Right cardiac atrium (tissue), 5 donors: ENCODE data around the gene TRAPPC11. TPM values are rescaled to one million over a fixed set of nuclear protein-coding genes. Genes with fewer than 3 reads are reported as not detected.
A peak's percentile ranks its signal among the peaks of the same experiment; 100 is the strongest.

Experiments
- ATAC-seq, 2 donors: fragments of 200-7000 bp; cut with Tn5 transposase; one replicate each; pipeline versions ENCODE4 v1.8.0 to v1.9.1; 2020; ENCODE audit warnings: moderate library complexity in 2 of 2, mild to moderate bottlenecking in 1 of 2
- DNase-seq, 3 donors: peaks; one replicate each; pipeline ENCODE4 v3.0.0-alpha.2; 2020
- H3K27ac ChIP-seq: one replicate; pipeline ENCODE4 v1.5.1; 2013; ENCODE audit warnings: mild to moderate bottlenecking, low read length, control low read depth, moderate library complexity
- H3K27me3 ChIP-seq: one replicate; pipeline ENCODE4 v1.6.1; 2013; ENCODE audit not compliant: control insufficient read depth, insufficient read depth
- H3K4me1 ChIP-seq: one replicate; pipeline ENCODE4 v1.6.1; 2013; ENCODE audit warnings: low read length; ENCODE audit not compliant: control insufficient read depth, insufficient read depth
- H3K4me3 ChIP-seq: one replicate; pipeline ENCODE4 v1.5.1; 2013; ENCODE audit warnings: low read length, control low read depth
- H3K9me3 ChIP-seq: one replicate; pipeline ENCODE4 v1.6.1; 2013; ENCODE audit warnings: low read length; ENCODE audit not compliant: control insufficient read depth
- WGBS: extraction: QIAGEN DNeasy Blood & Tissue Kit; methylation state at CpG from one replicate; pipeline ENCODE4 v1.1.7; 2013; 5-methylcytosine and 5-hydroxymethylcytosine counted together
- intact Hi-C, 4 donors: fragments of 100-400 bp; cut with DNase I; formaldehyde crosslinking; loops; one replicate each; pipeline versions ENCODE4 v1.11.0 to v1.14.0; 2022 to 2023
- long read RNA-seq, 4 donors: library from polyadenylated mRNA; unstranded; transcript quantifications; one replicate each; pipeline ENCODE4 v2.0.0, GENCODE V29; 2020 to 2021
- polyA plus RNA-seq: library from polyadenylated mRNA; stranded (reverse); fragments of 200-250 nt; gene quantifications from one replicate; pipeline ENCODE4 v1.2.3, GENCODE V29; 2013
- total RNA-seq, 4 donors: library from RNA; stranded (reverse); fragmentation: NEBNext Ultra II Directional; extraction: Animal tissue kit (Norgen Biotek cat#: 25700); gene quantifications; one replicate each; pipeline ENCODE4 v1.2.1, GENCODE V29; 2021
- donor health status: healthy with polysubstance abuse.
- donor health status: DM: no; HTN: yes; CAD: no.
- donor health status: DM: no; HTN: no; CAD: no.
- donor health status: DM: no; HTN: yes; CAD: no; lungs with severe emphysema.
- donor health status: DM: yes; HTN: yes; CAD: no.

Gene TRAPPC11
- total RNA-seq (10 to 100 TPM; 18.6 to 21.4 (median 20.5) TPM), polyA plus RNA-seq (12.6 TPM)
- long read RNA-seq, donor 1, full-length matches to known transcripts = 17 of 22 reads
- long read RNA-seq, donor 1, partial matches to known transcripts = 5 of 22 reads
- long read RNA-seq, donor 1, other reads (novel, unspliced or antisense) = 0 of 22 reads
- long read RNA-seq, donor 2, full-length matches to known transcripts = 13 of 17 reads
- long read RNA-seq, donor 2, partial matches to known transcripts = 4 of 17 reads
- long read RNA-seq, donor 2, other reads (novel, unspliced or antisense) = 0 of 17 reads
- long read RNA-seq, donor 3, full-length matches to known transcripts = 31 of 66 reads
- long read RNA-seq, donor 3, partial matches to known transcripts = 22 of 66 reads
- long read RNA-seq, donor 3, other reads (novel, unspliced or antisense) = 13 of 66 reads
- long read RNA-seq, donor 4, full-length matches to known transcripts = 13 of 20 reads
- long read RNA-seq, donor 4, partial matches to known transcripts = 4 of 20 reads
- long read RNA-seq, donor 4, other reads (novel, unspliced or antisense) = 3 of 20 reads

DNA sequence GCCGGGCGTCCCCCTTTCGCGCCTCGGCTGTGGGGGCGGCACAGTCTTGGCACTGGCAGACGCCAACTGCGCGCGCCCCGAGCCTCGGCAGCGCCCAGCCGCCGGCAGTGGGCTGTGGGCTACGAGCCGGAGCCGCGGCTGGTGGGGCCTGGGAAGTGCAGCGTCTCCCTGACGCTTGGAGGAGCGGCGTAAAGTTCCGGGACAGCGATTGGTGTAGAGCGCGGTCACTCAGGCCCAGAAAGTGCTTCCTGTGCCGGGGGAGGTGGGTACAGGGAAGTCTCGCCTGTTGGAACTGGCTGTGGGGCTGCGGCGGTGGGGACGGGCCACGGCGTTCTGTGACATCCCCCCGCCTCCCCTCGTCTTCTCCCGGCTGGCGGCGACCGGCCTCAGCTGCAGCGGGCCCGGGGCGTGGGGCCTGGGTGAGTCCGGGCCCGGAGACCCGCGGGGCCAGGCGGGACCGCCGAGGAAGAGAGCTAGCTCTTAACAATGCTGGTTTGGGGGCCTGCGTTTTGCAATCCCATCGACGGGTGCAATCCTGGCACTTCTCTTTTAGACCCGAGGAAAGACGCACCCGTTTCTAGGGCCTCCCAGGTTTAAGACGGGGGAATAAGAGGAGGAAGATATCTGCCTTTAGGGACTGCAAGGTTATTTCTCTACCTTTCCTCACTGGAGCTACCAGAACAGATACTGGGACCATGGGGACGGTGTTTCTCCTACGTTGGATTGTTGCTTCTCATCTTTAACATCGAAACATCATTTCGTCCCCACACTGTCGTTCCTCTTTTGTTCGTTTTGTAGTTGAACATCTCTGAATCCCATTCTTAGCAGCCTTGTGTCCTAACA, at the start of gene TRAPPC11, which contains the start of gene RWDD4:
TRAPPC11 (plus strand) TSS at position 265 of the 843 bp plus-strand sequence. CDS start 4,575 bp downstream, outside the sequence.
RWDD4 (minus strand) TSS at position 157 of the 843 bp plus-strand sequence. CDS start 233 bp downstream, outside the sequence.
- DNase-seq = peak; percentile 99
- under 1% methylated on average over 57 of the region's 63 CpGs for WGBS
- Histone ChIP-seq H3K4me3 (peak within 1 kb of the TSS; percentile 94), H3K27me3 (no peaks in the 10 kb centered on the region), H3K9me3 (no peaks in the 10 kb centered on the region), H3K27ac (peak within 1 kb of the TSS; percentile 94), H3K4me1 (peaks cover 1% of the 10 kb centered on the region)
- peak; percentile 100 for ATAC-seq
- intact Hi-C loops = no loop called here

DNA sequence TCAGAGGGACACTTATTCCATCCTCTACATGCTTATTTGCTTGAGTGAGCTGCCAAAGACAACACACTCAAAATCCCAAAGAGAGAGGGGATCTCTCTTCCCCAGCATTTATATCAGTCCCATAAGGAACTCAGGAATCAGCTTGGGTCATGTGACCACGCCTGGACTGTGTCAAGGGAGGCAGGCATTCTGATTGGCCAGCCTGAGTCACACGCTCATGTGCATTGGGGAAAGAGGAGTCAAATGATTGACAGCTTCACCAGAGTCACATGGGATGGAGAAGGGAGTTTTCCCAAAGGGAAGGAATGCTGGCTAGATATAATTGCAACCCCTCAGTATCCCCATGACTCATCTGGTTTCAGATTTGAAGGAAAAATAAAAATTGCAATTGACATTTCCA, 49.1 kb upstream of the TRAPPC11 start:
- WGBS = 84% methylated on average over 2 of the region's 2 CpGs
- peak in 1 of 2 donors; percentile 64 for ATAC-seq
- H3K27me3 ChIP-seq = no peaks in the 10 kb centered on the region
- DNase-seq = no peak
- no peak overlapping the region for H3K4me3 ChIP-seq
- no peaks in the 10 kb centered on the region for H3K4me1 ChIP-seq
- H3K9me3 ChIP-seq = no peaks in the 10 kb centered on the region
- intact Hi-C loops = no loop called here
- no peak overlapping the region for H3K27ac ChIP-seq

DNA sequence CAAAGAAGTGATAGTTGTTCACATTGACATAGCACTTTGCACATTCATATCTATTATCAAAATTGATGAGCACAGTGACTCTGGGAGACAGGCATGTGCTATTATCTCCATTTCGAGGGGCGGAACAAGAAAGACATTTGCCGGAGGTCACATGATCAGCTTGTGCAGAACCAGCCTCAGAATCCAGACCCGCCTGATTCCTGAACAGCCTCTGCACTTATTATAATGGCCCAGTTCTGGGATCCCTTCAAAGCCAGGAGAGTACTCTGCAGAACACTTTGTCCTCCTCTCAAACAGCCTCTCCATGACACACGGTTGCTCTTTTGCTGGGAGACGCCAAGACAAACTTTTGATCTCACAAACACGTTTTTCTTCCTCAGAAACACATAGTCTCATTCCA, 48.5 kb upstream of the TRAPPC11 start:
- H3K27me3 ChIP-seq = no peaks in the 10 kb centered on the region
- no peak overlapping the region for H3K4me3 ChIP-seq
- no peak for DNase-seq
- 46% methylated on average over 7 of the region's 7 CpGs for WGBS
- ATAC-seq = peak; percentile 26 to 41
- H3K9me3 ChIP-seq = no peaks in the 10 kb centered on the region
- no peak overlapping the region for H3K27ac ChIP-seq
- no peaks in the 10 kb centered on the region for H3K4me1 ChIP-seq
- intact Hi-C loops = no loop called here

DNA sequence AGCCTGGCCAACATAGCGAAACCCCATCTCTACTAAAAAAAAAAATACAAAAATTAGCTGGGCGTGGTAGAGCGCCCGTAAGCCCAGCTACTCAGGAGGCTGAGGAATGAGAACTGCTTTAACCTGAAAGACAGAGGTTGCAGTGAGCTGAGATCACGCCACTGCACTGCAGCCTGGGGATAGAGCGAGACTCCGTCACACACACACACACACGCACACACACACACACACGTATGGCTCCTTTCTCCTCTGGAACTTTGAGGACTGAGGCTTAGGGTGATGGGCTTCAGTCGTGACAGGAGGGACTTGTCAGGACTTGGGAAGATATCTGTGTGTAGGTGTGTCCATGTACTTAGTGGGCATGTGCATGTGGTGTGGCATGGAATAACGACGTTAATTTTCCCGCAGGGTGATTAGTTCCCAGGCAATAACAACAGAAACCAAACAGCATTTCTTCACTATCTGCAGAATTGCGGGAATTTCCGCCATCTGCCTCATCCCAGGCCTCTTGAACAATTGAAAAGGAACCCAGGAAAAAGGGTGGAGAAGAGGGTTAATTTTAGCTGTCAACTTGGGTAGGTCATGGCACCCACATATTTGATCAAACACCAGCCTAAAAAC, 47.8 kb upstream of the TRAPPC11 start:
- intact Hi-C loops = no loop called here
- 88% methylated on average over 15 of the region's 15 CpGs for WGBS

GRCh38 chr4:183612329-183613250, 46.5 kb upstream of the TRAPPC11 start:
- no peak overlapping the region for H3K4me3 ChIP-seq
- H3K27ac ChIP-seq = no peak overlapping the region
- H3K27me3 ChIP-seq = no peaks in the 10 kb centered on the region
- no peaks in the 10 kb centered on the region for H3K9me3 ChIP-seq
- DNase-seq (no peak), ATAC-seq (no peak)
- no peaks in the 10 kb centered on the region for H3K4me1 ChIP-seq
- intact Hi-C loops = no loop called here
- WGBS = 78% methylated on average over 20 of the region's 20 CpGs

More for the DNA sequence above, 47.8 kb upstream of the TRAPPC11 start:
- H3K4me1 ChIP-seq = no peaks in the 10 kb centered on the region
- H3K27me3 ChIP-seq = no peaks in the 10 kb centered on the region
- no peak overlapping the region for H3K4me3 ChIP-seq
- no peak overlapping the region for H3K27ac ChIP-seq
- ATAC-seq (no peak), DNase-seq (no peak)
- no peaks in the 10 kb centered on the region for H3K9me3 ChIP-seq

DNA sequence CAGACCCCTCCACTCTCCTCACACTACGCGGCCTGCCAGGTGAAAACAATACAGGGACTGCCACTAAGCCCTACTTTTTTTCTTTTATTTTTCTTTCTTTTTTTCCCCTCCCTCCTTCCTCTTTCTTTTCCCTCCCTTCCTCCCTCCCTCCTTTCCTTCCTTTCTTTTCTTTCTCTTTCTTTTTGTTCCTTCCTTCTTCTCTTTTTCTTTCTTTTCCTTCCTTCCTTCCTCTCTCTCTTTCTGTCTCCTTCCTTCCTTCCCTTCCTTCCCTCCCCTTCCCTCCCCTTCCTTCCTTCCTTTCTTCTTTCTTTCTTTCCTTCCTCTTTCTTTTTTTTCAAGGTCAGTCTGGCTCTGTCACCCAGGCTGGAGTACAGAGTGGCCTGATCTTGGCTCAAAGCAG, 42.0 kb upstream of the TRAPPC11 start:
- intact Hi-C loops = no loop called here

DNA sequence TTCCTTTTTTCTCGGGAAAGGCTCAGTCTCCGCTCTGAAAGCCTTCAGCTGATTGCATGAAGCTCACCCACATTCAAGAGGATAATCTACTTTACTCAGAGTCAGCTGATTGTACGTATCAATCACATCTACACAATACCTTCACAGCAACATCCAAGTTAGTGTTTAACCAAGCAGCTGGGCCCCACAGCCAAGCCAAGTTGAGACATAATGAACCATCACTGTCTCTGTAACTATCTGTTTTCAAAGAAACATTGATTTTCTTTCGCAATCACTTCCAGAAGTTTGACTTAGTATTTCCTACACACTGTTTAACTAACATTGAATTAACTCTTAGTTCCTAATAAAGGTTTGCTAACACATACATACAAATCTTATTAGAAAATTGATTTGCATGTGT, 40.4 kb upstream of the TRAPPC11 start:
- WGBS = 69% methylated on average over 4 of the region's 4 CpGs
- ATAC-seq (no peak), DNase-seq (no peak)
- Histone ChIP-seq H3K4me1 (no peaks in the 10 kb centered on the region), H3K27ac (no peak overlapping the region), H3K9me3 (no peaks in the 10 kb centered on the region), H3K4me3 (no peak overlapping the region), H3K27me3 (no peaks in the 10 kb centered on the region)
- intact Hi-C loops = no loop called here

More for the DNA sequence above, 42.0 kb upstream of the TRAPPC11 start:
- Histone ChIP-seq H3K4me3 (no peak overlapping the region), H3K4me1 (no peaks in the 10 kb centered on the region), H3K27me3 (no peaks in the 10 kb centered on the region), H3K9me3 (no peaks in the 10 kb centered on the region), H3K27ac (no peak overlapping the region)
- DNase-seq (no peak), ATAC-seq (no peak)
- WGBS = 96% methylated on average over 2 of the region's 2 CpGs

- H3K4me3 ChIP-seq = no peak overlapping the region
- intact Hi-C loops = no loop called here
- H3K9me3 ChIP-seq = no peaks in the 10 kb centered on the region
- WGBS = 74% methylated on average over 2 of the region's 2 CpGs
- DNase-seq = no peak
- no peak for ATAC-seq
- H3K4me1 ChIP-seq = no peaks in the 10 kb centered on the region
- no peaks in the 10 kb centered on the region for H3K27me3 ChIP-seq
- H3K27ac ChIP-seq = no peak overlapping the region
These were observed 38.7 kb upstream of the TRAPPC11 start for GRCh38 chr4:183620421-183620820.

DNA sequence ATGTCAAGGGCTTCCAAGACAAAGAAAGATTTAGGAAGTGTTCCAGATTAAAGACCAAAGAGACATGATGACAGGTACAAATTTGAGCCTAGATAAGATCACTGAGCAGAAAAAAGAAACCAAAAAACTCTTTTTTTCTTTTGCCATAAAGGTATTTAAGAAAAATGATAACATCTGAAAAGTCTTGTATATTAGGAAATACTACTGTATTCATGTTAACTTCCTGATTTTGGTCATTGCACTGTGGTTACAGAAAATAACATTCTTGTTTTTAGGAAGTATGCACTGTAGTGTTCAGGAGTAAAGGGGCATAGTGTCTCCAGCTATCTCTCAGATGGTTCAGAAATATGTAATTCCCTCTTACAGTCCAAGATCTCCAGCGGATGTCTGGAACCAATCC, 37.2 kb upstream of the TRAPPC11 start:
- Histone ChIP-seq H3K4me1 (no peaks in the 10 kb centered on the region), H3K27ac (no peak overlapping the region), H3K9me3 (no peaks in the 10 kb centered on the region), H3K27me3 (no peaks in the 10 kb centered on the region), H3K4me3 (no peak overlapping the region)
- intact Hi-C loops = no loop called here
- ATAC-seq = no peak
- 73% methylated on average over 1 of the region's 1 CpG for WGBS
- no peak for DNase-seq

DNA sequence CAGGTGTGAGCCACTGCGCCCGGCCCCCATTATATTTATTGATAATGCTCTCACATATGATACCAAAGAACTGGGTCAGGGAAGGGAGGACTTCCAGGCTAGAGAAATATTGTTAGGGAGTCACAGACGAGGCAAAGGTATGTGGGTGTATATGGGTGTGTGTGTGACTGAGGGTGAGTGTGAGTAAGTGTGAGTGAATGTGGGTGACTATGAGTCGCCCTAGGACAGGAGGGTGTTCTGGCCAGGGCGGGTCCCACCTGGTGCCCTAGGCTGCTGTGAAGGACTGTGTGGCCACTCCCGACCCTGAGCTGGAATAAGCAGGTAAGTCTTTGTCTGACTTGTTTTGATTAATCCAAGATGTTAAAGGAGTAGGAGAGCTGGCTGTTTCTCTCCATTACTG, 34.5 kb upstream of the TRAPPC11 start:
- 93% methylated on average over 6 of the region's 6 CpGs for WGBS
- Histone ChIP-seq H3K27me3 (no peaks in the 10 kb centered on the region), H3K4me3 (no peak overlapping the region), H3K27ac (no peak overlapping the region), H3K4me1 (no peaks in the 10 kb centered on the region), H3K9me3 (no peaks in the 10 kb centered on the region)
- intact Hi-C loops = no loop called here
- DNase-seq (no peak), ATAC-seq (no peak)
